ENCODE measurements around the gene AHNAK.

Gene AHNAK

DNA sequence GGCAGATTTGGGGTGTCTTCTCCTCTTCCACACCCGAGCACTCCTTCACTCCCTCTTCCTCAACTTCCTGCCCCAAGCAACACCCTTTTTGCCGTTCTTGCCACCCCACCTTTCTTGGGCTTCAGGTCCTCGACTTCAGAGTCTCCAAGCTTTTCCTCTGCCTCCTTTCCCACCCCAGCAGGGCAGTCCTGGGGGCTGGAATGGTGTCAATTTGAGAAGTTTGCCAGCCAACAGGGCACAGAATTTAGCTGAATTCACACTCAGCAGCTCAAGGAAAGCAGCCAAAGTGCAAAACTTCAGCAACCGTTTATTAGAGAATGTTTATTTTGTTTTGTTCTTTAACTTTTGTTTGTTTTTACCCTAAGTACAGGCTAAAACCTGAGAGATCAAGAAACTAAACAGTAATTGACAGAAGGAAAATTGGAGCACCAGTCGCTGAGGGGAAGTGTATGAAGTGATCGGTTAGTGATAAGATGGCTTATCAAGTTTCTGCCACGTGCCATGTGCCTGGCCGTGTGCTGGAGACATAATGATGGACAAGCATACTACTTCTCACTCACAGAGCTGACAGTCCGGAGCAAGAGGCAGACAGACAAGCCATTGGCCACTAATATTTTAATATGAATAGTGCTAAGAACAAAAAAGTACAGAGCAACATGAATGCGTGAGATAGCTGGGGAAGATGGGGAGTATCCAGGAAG, 44.4 kb downstream of the AHNAK start:
- Histone ChIP-seq H3K4me1 (ENCODE audit: insufficient read depth, low read length, severe bottlenecking) (peaks cover 7% of the 10 kb centered on the region), H3K4me3 (ENCODE audit: low read depth, low read length, poor library complexity, severe bottlenecking) (no peak overlapping the region), H3K27ac (ENCODE audit: low read depth, low read length, poor library complexity, severe bottlenecking) (no peak overlapping the region), H3K9me2 (ENCODE audit: low read depth, low read length) (no peaks in the 10 kb centered on the region), H4K20me1 (ENCODE audit: insufficient read depth, low read length) (no peaks in the 10 kb centered on the region), H2AFZ (ENCODE audit: low read length) (no peak overlapping the region), H3K36me3 (ENCODE audit: insufficient read depth, low read length) (no peaks in the 10 kb centered on the region), H3K9ac (ENCODE audit: low read length) (no peak overlapping the region), H3F3A (ENCODE audit: insufficient read depth, low read length) (no peaks in the 10 kb centered on the region), H3K79me2 (ENCODE audit: insufficient read depth, low read length) (no peaks in the 10 kb centered on the region), H3K9me3 (ENCODE audit: low read length) (no peaks in the 10 kb centered on the region), H3K4me2 (ENCODE audit: low read length) (no peak overlapping the region), H3K27me3 (ENCODE audit: insufficient read depth, low read length) (0 out of 2 replicates have a peak, but pooled peaks cover 3% of the 10 kb centered on the region)
- TF ChIP-seq CTCF (IDR thresholded peaks at IDR 0.05; ENCODE audit: low read length) (no peak), EZH2 (IDR thresholded peaks at IDR 0.05; ENCODE audit: borderline replicate concordance, low read length) (no peak)

DNA sequence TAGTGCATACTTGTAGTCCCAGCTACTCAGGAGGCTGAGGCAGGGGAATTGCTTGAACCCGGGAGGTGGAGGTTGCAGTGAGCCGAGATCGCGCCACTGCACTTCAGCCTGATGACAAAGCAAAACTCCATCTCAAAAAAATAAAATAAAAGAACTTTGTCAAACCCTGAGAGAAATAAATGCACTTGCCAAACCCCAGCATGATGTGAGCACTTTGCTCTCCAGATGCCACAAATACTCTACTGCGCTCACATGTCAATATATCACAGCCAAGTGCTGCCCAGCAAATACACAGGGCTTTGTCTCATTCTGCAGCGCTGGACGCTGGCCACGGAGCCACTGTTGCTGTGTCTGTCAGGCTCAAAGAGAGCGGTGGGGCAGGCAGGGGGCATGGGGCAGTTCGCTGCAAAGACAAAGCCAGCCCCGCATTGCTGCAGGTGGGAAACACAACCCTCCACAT, 45.1 kb downstream of the AHNAK start:
- H3F3A ChIP-seq (ENCODE audit: insufficient read depth, low read length): no peaks in the 10 kb centered on the region
- no peaks in the 10 kb centered on the region for H3K36me3 ChIP-seq (ENCODE audit: insufficient read depth, low read length)
- H3K79me2 ChIP-seq (ENCODE audit: insufficient read depth, low read length): no peaks in the 10 kb centered on the region
- no peak overlapping the region for H2AFZ ChIP-seq (ENCODE audit: low read length)
- TF ChIP-seq EZH2 (IDR thresholded peaks at IDR 0.05; ENCODE audit: borderline replicate concordance, low read length) (no peak), CTCF (IDR thresholded peaks at IDR 0.05; ENCODE audit: low read length) (no peak)
- H3K4me1 ChIP-seq (ENCODE audit: insufficient read depth, low read length, severe bottlenecking): peaks cover 7% of the 10 kb centered on the region
- H3K27me3 ChIP-seq (ENCODE audit: insufficient read depth, low read length): 0 out of 2 replicates have a peak, but pooled peaks cover 3% of the 10 kb centered on the region
- H3K9ac ChIP-seq (ENCODE audit: low read length): no peak overlapping the region
- H4K20me1 ChIP-seq (ENCODE audit: insufficient read depth, low read length): no peaks in the 10 kb centered on the region
- H3K4me2 ChIP-seq (ENCODE audit: low read length): no peak overlapping the region
- no peaks in the 10 kb centered on the region for H3K9me3 ChIP-seq (ENCODE audit: low read length)
- H3K27ac ChIP-seq (ENCODE audit: low read depth, low read length, poor library complexity, severe bottlenecking): no peak overlapping the region
- H3K4me3 ChIP-seq (ENCODE audit: low read depth, low read length, poor library complexity, severe bottlenecking): no peak overlapping the region
- H3K9me2 ChIP-seq (ENCODE audit: low read depth, low read length): no peaks in the 10 kb centered on the region

DNA sequence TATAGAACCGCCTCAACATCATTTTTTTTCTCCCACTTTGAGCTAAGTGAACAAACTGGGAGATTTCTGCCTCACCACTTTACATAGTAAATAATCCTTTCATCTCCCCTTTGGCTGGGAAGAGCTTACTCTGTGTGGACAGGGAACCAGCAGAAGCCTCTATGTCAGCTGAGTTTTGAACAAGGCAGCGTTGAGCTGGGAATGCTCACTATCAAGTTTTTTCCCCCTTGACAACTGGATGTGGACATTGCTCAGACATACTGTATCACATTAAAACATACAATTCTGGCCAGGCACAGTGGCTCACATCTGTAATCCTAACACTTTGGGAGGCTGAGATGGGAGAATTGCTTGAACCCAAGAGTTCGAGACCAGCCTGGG, 46.0 kb downstream of the AHNAK start:
- Histone ChIP-seq H3K4me2 (ENCODE audit: low read length) (no peak overlapping the region), H3K9ac (ENCODE audit: low read length) (no peak overlapping the region), H3K4me1 (ENCODE audit: insufficient read depth, low read length, severe bottlenecking) (peaks cover 7% of the 10 kb centered on the region), H4K20me1 (ENCODE audit: insufficient read depth, low read length) (no peaks in the 10 kb centered on the region), H3K27me3 (ENCODE audit: insufficient read depth, low read length) (0 out of 2 replicates have a peak, but pooled peaks cover 3% of the 10 kb centered on the region), H2AFZ (ENCODE audit: low read length) (no peak overlapping the region), H3F3A (ENCODE audit: insufficient read depth, low read length) (no peaks in the 10 kb centered on the region), H3K27ac (ENCODE audit: low read depth, low read length, poor library complexity, severe bottlenecking) (no peak overlapping the region), H3K4me3 (ENCODE audit: low read depth, low read length, poor library complexity, severe bottlenecking) (no peak overlapping the region), H3K36me3 (ENCODE audit: insufficient read depth, low read length) (no peaks in the 10 kb centered on the region), H3K9me2 (ENCODE audit: low read depth, low read length) (no peaks in the 10 kb centered on the region), H3K9me3 (ENCODE audit: low read length) (no peaks in the 10 kb centered on the region), H3K79me2 (ENCODE audit: insufficient read depth, low read length) (no peaks in the 10 kb centered on the region)
- TF ChIP-seq EZH2 (IDR thresholded peaks at IDR 0.05; ENCODE audit: borderline replicate concordance, low read length) (no peak), CTCF (IDR thresholded peaks at IDR 0.05; ENCODE audit: low read length) (no peak)
